Activated CD4-positive, alpha-beta T cell treated with anti-CD3 and anti-CD28 coated beads for 36 hours (primary cell): ENCODE measurements around the gene C12orf50. TPM values are rescaled to one million over a fixed set of nuclear protein-coding genes. Genes with fewer than 3 reads are reported as not detected.

Experiments used
- ATAC-seq: fragments of 200-7000 bp; cut with Tn5 transposase; one replicate; pipeline ENCODE4 v1.10.0; 2021; ENCODE audit warnings: mild to moderate bottlenecking, moderate library complexity
- CTCF ChIA-PET: fragments of 350-600 bp; sonication (Branson Sonifier 250); formaldehyde crosslinking; loops from one replicate; lab custom pipeline; 2021; ENCODE audit warnings: antibody characterized with exemption; lab: Charles Lee
- POLR2A ChIA-PET: fragments of 350-600 bp; sonication (Branson Sonifier 250); formaldehyde crosslinking; loops from one replicate; lab custom pipeline; 2021; ENCODE audit warnings: antibody characterized with exemption, inconsistent platforms; lab: Charles Lee
- DNase-seq: peaks from one replicate; pipeline ENCODE4 v3.0.0-alpha.2; 2020
- H3K27ac Mint-ChIP-seq: one replicate; pipeline ENCODE4 v1.8.0; 2021; ENCODE audit warnings: mixed read lengths
- H3K27me3 Mint-ChIP-seq: one replicate; pipeline ENCODE4 v1.8.0; 2021; ENCODE audit warnings: mixed read lengths
- H3K36me3 Mint-ChIP-seq: one replicate; pipeline ENCODE4 v1.8.0; 2021; ENCODE audit warnings: low read depth, mixed read lengths
- H3K4me1 Mint-ChIP-seq: one replicate; pipeline ENCODE4 v1.8.0; 2021; ENCODE audit warnings: mixed read lengths
- H3K4me3 Mint-ChIP-seq: one replicate; pipeline ENCODE4 v1.8.0; 2021; ENCODE audit warnings: mild to moderate bottlenecking, moderate library complexity, mixed read lengths
- H3K9me3 Mint-ChIP-seq: one replicate; pipeline ENCODE4 v1.8.0; 2021; ENCODE audit warnings: low read depth, mixed read lengths
- intact Hi-C, 2 experiments: fragments of 100-400 bp; cut with DNase I in 1 of 2; cut with micrococcal nuclease in 1 of 2; formaldehyde crosslinking; loops; one replicate each; pipeline versions ENCODE4 v1.14.2 to v1.15.1; 2022 to 2024; cut with DNase I, micrococcal nuclease
- total RNA-seq, 2 experiments: library from RNA; stranded (reverse); gene quantifications; one replicate each; pipeline ENCODE4 v1.2.3, GENCODE V29; 2021

The C12orf50 gene, protein sequence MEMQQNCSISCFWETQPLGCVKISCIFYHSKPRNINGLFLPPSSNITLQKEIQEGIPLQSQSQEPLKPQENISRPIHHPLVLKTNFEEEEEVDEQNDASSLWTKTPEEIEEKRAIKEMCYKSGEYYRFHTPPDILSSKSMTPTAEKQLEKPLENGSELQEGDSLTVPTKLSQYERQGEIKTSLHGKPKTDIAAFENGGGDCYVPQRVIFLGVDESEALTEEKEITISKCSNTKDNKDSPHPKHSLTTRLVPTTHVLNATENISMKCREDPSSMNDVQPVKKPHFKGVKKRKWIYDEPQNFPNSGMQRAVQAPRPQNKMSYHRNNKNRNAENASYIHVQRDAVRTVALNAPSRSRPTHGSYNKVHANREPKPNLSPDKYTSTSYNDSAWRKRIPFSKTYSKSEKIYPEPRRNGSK
- total RNA-seq, result under 1 TPM; 0.11 TPM

DNA sequence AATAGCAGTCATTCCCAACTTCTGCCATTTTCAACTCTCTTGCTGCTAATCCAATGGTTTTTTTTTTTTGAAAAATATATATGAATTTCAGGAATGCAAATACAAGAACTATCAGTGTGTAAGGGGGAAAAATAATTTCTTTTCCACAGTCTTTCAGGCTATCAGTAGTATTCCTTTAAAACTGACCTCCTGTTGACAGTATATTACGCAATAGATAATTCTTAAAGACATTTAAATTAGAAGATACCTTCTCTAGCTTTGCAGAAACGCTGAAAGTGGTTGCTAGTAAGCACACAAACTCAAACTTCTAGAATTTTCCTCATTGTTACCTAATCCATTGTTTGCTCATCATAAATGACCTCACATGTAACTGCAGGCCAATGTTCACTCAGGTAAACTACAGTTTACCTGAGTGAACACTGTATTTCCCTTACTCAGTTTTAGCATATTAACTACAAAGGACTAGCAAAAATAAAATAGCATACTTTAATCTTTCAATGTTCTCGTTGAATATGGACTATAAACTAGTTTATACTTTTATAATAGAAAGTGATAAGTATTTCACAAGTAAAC is at the start of gene C12orf50:
C12orf50 (minus strand) TSS at position 309 of the 573 bp plus-strand sequence. CDS start 2,439 bp downstream, outside the sequence.
- CTCF ChIA-PET, result no interaction called here
- peaks cover 5% of the 10 kb centered on the region for H3K4me1 Mint-ChIP-seq
- H3K9me3 Mint-ChIP-seq, result peaks cover 5% of the 10 kb centered on the region
- no peaks in the 10 kb centered on the region for H3K27me3 Mint-ChIP-seq
- POLR2A ChIA-PET, result no interaction called here
- intact Hi-C loops, result no loop called here
- no peaks in the 10 kb centered on the region for H3K36me3 Mint-ChIP-seq
- DNase-seq (no peak), ATAC-seq (no peak)
- no peak within 1 kb of the TSS for H3K27ac Mint-ChIP-seq
- H3K4me3 Mint-ChIP-seq, result no peak within 1 kb of the TSS

DNA sequence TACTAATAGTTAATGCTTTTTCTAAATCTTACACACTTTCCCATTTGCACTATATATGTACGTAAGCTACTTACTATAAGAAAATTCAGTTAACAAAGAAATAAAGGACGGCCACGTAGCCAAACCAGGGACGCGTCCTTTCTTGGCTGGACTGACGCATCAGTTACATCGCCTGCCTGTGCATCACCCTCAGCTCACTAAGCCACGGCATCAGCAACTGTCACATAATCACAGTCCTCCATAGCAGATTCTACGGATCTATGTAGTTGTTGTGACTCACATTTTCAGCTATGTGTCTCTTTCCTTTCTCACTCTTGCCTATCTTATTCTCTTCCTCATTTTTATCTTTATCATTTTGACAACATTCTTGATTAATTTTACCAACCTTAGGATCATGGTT is 38.1 kb upstream of the C12orf50 start:
- no peaks in the 10 kb centered on the region for H3K9me3 Mint-ChIP-seq
- POLR2A ChIA-PET, result no interaction called here
- no peak overlapping the region for H3K4me3 Mint-ChIP-seq
- DNase-seq, result no peak
- CTCF ChIA-PET, result interaction anchor here (0.6 to 1.1 kb wide), 4 partner anchors 9 to 970 kb away, joined by 3 to 4 read pairs (median 4); no protein-coding TSS in a partner anchor
- no peaks in the 10 kb centered on the region for H3K27me3 Mint-ChIP-seq
- H3K27ac Mint-ChIP-seq, result no peak overlapping the region
- no peak for ATAC-seq
- intact Hi-C loops, result no loop called here
- peaks cover 25% of the 10 kb centered on the region for H3K36me3 Mint-ChIP-seq
- H3K4me1 Mint-ChIP-seq, result peaks cover 9% of the 10 kb centered on the region

DNA sequence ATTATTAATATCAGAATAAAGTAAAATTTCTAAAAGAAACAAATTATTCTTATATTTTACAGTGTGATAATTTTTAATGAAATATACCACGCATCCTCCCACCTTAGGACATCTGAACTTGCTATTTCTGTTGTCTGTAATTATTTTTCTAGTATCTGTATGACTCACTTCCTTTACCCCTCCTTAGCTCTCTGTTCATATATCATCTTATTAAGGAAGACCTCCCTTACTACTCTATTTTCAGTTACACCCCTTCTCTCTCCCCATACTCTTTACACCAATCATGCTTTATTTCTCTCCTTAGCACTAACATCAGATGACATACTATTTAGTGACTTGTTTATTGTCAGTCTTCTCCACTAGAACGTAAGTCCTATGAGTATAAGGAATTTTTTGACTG is 34.2 kb upstream of the C12orf50 start:
- Mint-ChIP-seq H3K9me3 (no peaks in the 10 kb centered on the region), H3K27ac (no peak overlapping the region), H3K4me1 (peaks cover 8% of the 10 kb centered on the region), H3K36me3 (peaks cover 10% of the 10 kb centered on the region), H3K4me3 (no peak overlapping the region), H3K27me3 (no peaks in the 10 kb centered on the region)
- ChIA-PET CTCF (no interaction called here), POLR2A (no interaction called here)
- DNase-seq (no peak), ATAC-seq (no peak)
- intact Hi-C loops, result no loop called here

DNA sequence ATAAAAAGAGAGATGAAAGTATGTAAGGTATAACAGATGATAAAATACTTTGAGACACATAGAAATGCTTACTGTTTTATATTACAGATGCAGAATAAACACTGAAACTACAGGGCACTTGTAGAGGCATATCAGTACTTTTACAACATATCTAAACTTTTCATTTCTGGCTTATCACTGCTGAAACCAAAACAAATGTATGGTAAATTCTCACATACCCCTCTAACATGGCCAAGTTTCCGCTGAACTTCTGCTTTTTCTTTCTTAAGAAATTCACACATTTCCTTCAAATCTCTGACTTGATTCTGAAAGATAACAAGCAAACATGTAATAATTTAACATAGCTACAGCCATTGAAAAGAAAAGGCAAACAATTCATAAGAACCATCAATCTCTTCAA is 33.3 kb upstream of the C12orf50 start:
- ChIA-PET POLR2A (no interaction called here), CTCF (no interaction called here)
- H3K27ac Mint-ChIP-seq, result no peak overlapping the region

DNA sequence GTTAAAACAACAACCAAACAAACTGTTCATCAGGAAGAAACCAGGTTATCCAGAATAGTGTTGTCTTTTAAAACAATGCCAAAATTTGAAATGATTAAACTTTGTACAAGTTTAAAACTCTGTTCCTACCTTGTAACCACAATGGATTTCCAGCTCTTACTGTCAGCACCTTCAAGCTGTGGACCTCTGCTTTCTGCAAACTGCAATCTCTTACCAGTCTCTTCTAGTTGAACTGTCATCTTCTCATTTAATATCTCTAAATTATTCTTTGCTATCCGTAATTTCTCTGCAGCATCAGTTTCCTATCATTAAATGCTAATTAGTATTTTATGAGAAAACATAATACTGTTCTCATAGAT is 29.5 kb upstream of the C12orf50 start:
- Mint-ChIP-seq H3K9me3 (no peaks in the 10 kb centered on the region), H3K27me3 (no peaks in the 10 kb centered on the region), H3K4me3 (no peak overlapping the region), H3K4me1 (peaks cover 8% of the 10 kb centered on the region), H3K36me3 (peaks cover 28% of the 10 kb centered on the region), H3K27ac (no peak overlapping the region)
- ChIA-PET CTCF (no interaction called here), POLR2A (no interaction called here)
- intact Hi-C loops, result no loop called here
- no peak for ATAC-seq
- no peak for DNase-seq

More for the DNA sequence above, 33.3 kb upstream of the C12orf50 start:
- Mint-ChIP-seq H3K27me3 (no peaks in the 10 kb centered on the region), H3K9me3 (no peaks in the 10 kb centered on the region), H3K4me1 (peaks cover 8% of the 10 kb centered on the region), H3K36me3 (peaks cover 18% of the 10 kb centered on the region), H3K4me3 (no peak overlapping the region)
- intact Hi-C loops, result no loop called here
- no peak for DNase-seq
- ATAC-seq, result no peak

DNA sequence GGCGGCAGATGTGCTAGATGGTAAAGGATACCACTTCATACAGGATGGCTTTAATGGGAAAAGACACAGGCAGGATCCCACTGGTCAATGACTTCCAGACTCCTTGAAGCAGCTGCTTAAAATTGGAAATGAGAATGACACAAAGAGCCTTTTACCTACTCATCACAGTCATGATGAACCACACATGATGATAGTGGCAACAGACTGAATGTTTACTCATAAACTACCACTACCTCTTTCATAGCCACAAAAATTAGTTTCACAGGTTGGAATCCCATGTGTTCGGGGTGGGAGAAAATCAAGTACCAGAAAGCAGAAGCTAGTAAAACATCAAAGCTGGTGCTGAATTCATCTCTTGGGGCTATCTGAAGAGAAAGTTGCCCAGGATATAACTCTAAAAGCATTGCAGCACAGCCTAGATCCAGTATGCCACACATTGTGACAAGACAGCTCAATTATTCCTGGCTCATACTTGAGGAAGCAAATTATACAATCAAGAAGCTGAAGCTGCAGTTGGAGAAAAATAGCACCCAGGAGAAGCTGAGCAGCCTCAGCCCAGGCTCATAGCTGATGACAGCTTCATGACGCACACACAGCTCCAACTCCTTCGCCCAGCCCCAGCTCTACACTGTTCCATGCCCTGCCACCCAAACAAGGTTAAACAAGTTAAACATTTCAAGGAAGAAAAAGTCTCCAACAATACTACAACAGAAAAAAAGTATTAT is 29.0 kb upstream of the C12orf50 start:
- H3K36me3 Mint-ChIP-seq, result peaks cover 24% of the 10 kb centered on the region
- CTCF ChIA-PET, result no interaction called here

DNA sequence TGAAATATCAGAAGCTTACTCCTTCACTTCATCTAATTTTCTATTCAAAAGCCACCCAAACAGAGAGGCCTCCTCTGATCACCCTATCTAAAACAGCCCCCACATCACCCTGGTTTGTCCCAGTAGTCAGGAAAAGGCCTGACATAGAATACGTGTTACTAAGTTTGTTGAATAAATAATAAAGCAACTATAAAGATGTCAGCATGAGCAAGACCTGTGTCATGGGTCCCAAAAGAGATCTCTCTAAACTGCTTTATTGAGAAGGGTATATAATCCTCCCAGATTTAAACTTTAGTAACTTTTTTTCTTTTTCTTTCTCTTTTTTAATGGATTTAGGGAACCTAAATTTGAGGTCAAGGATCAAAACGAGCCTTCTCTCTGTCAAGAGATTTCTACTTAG is 27.4 kb upstream of the C12orf50 start:
- H3K36me3 Mint-ChIP-seq, result peaks cover 23% of the 10 kb centered on the region
- ChIA-PET POLR2A (no interaction called here), CTCF (interaction anchor here (1.1 kb wide), 1 partner anchor 10 kb away, joined by 4 read pairs; no protein-coding TSS in a partner anchor)
- no peaks in the 10 kb centered on the region for H3K4me1 Mint-ChIP-seq
- H3K27me3 Mint-ChIP-seq, result no peaks in the 10 kb centered on the region
- intact Hi-C loops, result no loop called here
- DNase-seq, result no peak
- no peak for ATAC-seq
- H3K27ac Mint-ChIP-seq, result no peak overlapping the region
- H3K4me3 Mint-ChIP-seq, result no peak overlapping the region
- no peaks in the 10 kb centered on the region for H3K9me3 Mint-ChIP-seq

More for the DNA sequence above, 29.0 kb upstream of the C12orf50 start:
- no peak for ATAC-seq
- peaks cover 5% of the 10 kb centered on the region for H3K4me1 Mint-ChIP-seq
- POLR2A ChIA-PET, result no interaction called here
- DNase-seq, result no peak
- no peak overlapping the region for H3K4me3 Mint-ChIP-seq
- no peak overlapping the region for H3K27ac Mint-ChIP-seq
- H3K9me3 Mint-ChIP-seq, result no peaks in the 10 kb centered on the region
- intact Hi-C loops, result no loop called here
- no peaks in the 10 kb centered on the region for H3K27me3 Mint-ChIP-seq

DNA sequence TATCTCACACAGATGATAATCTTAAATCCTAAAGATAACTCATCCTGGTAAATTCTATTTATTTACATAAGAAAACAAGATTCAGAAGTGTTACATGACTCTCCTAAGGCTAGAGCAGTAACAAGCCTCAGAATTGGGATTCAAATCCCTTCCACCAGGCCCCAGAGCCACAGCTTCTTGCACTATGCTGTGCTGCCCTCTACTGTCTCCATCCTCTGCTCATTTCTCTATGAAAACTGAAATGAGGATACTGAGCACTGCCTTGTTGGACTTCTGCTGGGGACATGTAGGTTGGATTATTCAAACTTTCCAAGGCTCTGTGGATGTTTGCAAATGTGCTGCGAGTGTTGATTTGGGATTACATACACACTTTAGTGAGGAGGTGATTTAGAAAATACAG is 23.5 kb upstream of the C12orf50 start:
- no peaks in the 10 kb centered on the region for H3K9me3 Mint-ChIP-seq
- no peak overlapping the region for H3K27ac Mint-ChIP-seq
- H3K27me3 Mint-ChIP-seq, result no peaks in the 10 kb centered on the region
- ChIA-PET CTCF (interaction anchor here (1.0 kb wide), 1 partner anchor 15 kb away, joined by 3 read pairs; no protein-coding TSS in a partner anchor), POLR2A (no interaction called here)
- intact Hi-C loops, result no loop called here
- peaks cover 23% of the 10 kb centered on the region for H3K36me3 Mint-ChIP-seq
- ATAC-seq, result no peak
- DNase-seq, result peak; percentile 46
- H3K4me1 Mint-ChIP-seq, result no peaks in the 10 kb centered on the region
- H3K4me3 Mint-ChIP-seq, result no peak overlapping the region

DNA sequence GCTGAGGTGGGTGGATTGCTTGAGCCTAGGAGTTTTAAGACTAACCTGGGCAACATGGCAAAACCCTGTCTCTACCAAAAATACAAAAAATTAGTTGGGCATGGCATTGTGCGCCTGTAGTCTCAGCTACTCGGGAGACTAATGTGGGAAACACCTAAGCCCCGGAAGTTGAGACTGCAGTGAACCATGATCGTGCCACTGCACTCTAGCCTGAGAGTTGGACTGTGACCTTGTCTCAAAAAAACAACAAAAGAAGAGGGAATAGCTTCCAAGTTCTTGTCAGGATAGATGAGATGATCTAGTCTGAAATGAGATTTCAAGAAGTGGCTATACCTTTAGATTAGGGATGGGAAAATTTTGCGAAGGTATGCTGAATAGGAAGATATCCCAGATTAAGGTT is 14.8 kb upstream of the C12orf50 start:
- intact Hi-C loops, result no loop called here
- peaks cover 9% of the 10 kb centered on the region for H3K4me1 Mint-ChIP-seq
- H3K27me3 Mint-ChIP-seq, result no peaks in the 10 kb centered on the region
- H3K9me3 Mint-ChIP-seq, result no peaks in the 10 kb centered on the region
- POLR2A ChIA-PET, result no interaction called here
- DNase-seq (no peak), ATAC-seq (no peak)
- no peak overlapping the region for H3K4me3 Mint-ChIP-seq
- H3K27ac Mint-ChIP-seq, result no peak overlapping the region
- peaks cover 51% of the 10 kb centered on the region for H3K36me3 Mint-ChIP-seq
- CTCF ChIA-PET, result no interaction called here

DNA sequence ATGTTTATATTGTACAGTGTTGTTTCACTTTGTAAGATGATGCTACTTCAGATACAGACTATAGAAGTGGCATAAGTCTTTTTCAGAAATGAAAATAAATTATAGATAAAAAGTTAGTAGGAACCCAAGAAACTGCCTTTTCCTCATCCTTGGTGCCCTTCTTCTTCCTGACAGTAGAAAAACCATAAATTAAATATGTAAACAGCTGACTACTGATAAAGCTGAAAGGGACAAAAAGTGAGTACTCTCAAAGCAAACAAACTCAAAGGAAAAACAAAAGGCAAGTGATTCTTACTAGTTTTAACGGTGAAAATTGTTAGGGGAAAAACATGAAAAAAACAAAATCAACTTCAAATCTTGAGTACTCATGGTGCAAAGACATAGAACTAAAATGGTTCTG is 8.6 kb upstream of the C12orf50 start:
- H3K36me3 Mint-ChIP-seq, result peaks cover 28% of the 10 kb centered on the region
- ChIA-PET POLR2A (no interaction called here), CTCF (interaction anchor here (0.7 kb wide), 1 partner anchor 16 kb away, joined by 3 read pairs; no protein-coding TSS in a partner anchor)
- no peak overlapping the region for H3K27ac Mint-ChIP-seq
- no peaks in the 10 kb centered on the region for H3K9me3 Mint-ChIP-seq
- no peaks in the 10 kb centered on the region for H3K27me3 Mint-ChIP-seq
- DNase-seq, result no peak
- peaks cover 54% of the 10 kb centered on the region for H3K4me1 Mint-ChIP-seq
- intact Hi-C loops, result loop anchor here in 1 of 2 experiments (5.0 kb wide), 2 partner anchors 205 to 1315 kb away; partner anchors contain the start of gene DUSP6
- ATAC-seq, result no peak
- H3K4me3 Mint-ChIP-seq, result no peak overlapping the region

DNA sequence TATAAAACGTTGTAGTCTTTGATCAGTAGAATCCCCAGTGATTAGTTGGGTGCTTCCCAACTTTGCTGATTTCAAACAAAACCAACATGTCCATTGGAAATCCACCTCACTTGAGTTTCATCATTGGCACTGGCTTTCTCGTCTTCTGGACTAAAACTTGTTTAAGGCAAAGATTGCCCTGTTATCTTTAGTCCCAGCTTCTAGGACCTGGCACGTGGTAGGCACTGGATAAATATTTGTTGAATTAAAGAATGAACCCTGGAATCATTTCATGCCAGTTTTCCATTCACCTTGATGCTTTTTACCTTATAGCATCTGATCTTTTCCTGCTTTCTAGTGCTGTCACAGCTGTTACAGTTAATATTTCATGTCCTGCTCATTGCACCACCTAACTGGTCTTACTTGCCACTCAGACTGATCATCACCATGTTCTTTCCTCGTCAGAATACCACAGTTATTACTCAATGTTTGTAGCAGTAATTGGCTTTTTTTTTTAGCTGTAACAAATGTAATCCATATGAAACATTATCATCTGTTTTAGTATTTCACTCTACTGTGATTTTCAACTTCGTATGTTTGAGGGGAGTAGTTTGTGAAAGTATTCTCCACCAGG is 7.3 kb upstream of the C12orf50 start:
- Mint-ChIP-seq H3K9me3 (peaks cover 5% of the 10 kb centered on the region), H3K27ac (peak overlapping the region; percentile 90), H3K27me3 (no peaks in the 10 kb centered on the region), H3K4me3 (peak overlapping the region; percentile 82), H3K4me1 (peaks cover 54% of the 10 kb centered on the region), H3K36me3 (peaks cover 28% of the 10 kb centered on the region)
- POLR2A ChIA-PET, result interaction anchor here (0.6 kb wide), 1 partner anchor 96 kb away, joined by 8 read pairs; no protein-coding TSS in a partner anchor
- ATAC-seq (no peak), DNase-seq (no peak)
- CTCF ChIA-PET, result interaction anchor here (0.8 kb wide), 1 partner anchor 1273 kb away, joined by 4 read pairs; no protein-coding TSS in a partner anchor
- intact Hi-C loops, result loop anchor here in 1 of 2 experiments (5.0 kb wide), 2 partner anchors 206 to 1316 kb away; partner anchors contain the start of gene DUSP6
